WTC11 (cell line): ENCODE data around the gene TNPO1. TPM values are rescaled to one million over a fixed set of nuclear protein-coding genes. Genes with fewer than 3 reads are reported as not detected.
A peak's percentile ranks its signal among the peaks of the same experiment; 100 is the strongest.

Experiments used
- ATAC-seq: fragments of 200-7000 bp; cut with Tn5 transposase; 2 replicates; pipeline ENCODE4 v1.10.0; 2021; ENCODE audit warnings: mild to moderate bottlenecking, moderate library complexity
- CTCF ChIA-PET: fragments of 300-600 bp; sonication (Branson Sonifier 250); formaldehyde crosslinking; loops from one replicate; lab custom pipeline; 2021; ENCODE audit warnings: antibody characterized with exemption; lab: Charles Lee
- POLR2A ChIA-PET: fragments of 350-600 bp; sonication (Branson Sonifier 250); formaldehyde crosslinking; loops from one replicate; lab custom pipeline; 2021; ENCODE audit warnings: antibody characterized with exemption; lab: Charles Lee
- DNase-seq: peaks from one replicate; pipeline ENCODE4 v3.0.0; 2021; ENCODE audit warnings: low spot score
- H3K27ac Mint-ChIP-seq: 2 replicates; pipeline ENCODE4 v1.8.0; 2021; ENCODE audit warnings: mixed read lengths
- H3K27me3 Mint-ChIP-seq: 2 replicates; pipeline ENCODE4 v1.8.0; 2021; ENCODE audit warnings: low read depth, mild to moderate bottlenecking, moderate library complexity, mixed read lengths
- H3K36me3 Mint-ChIP-seq: 2 replicates; pipeline ENCODE4 v1.8.0; 2021; ENCODE audit warnings: mixed read lengths
- H3K4me1 Mint-ChIP-seq: 2 replicates; pipeline ENCODE4 v1.8.0; 2022; ENCODE audit warnings: mixed read lengths
- H3K4me3 Mint-ChIP-seq: 2 replicates; pipeline ENCODE4 v1.8.0; 2021; ENCODE audit warnings: mild to moderate bottlenecking, moderate library complexity, mixed read lengths
- H3K9me3 Mint-ChIP-seq: 2 replicates; pipeline ENCODE4 v1.8.0; 2021; ENCODE audit warnings: mixed read lengths
- CBFB ChIP-seq: sonication (generic); formaldehyde crosslinking; IDR thresholded peaks from 2 replicates; pipeline ENCODE4 v1.8.1; 2022; ENCODE audit warnings: mild to moderate bottlenecking, low read depth, missing genetic modification reagents
- ETV6 ChIP-seq: sonication (generic); formaldehyde crosslinking; IDR thresholded peaks from 2 replicates; pipeline ENCODE4 v1.8.1; 2022; ENCODE audit warnings: mild to moderate bottlenecking, missing genetic modification reagents
- FOXK1 ChIP-seq: sonication (generic); formaldehyde crosslinking; IDR thresholded peaks from 2 replicates; pipeline ENCODE4 v1.8.0; 2022; ENCODE audit warnings: mild to moderate bottlenecking, moderate library complexity, missing genetic modification reagents
- FOXP1 ChIP-seq: sonication (generic); formaldehyde crosslinking; IDR thresholded peaks from 2 replicates; pipeline ENCODE4 v1.8.0; 2022; ENCODE audit warnings: missing genetic modification reagents, mild to moderate bottlenecking, moderate library complexity, borderline replicate concordance
- HMGA2 ChIP-seq: fragments of 250-450 bp; sonication (Bioruptor Pico); IDR thresholded peaks from 2 replicates; pipeline ENCODE4 v1.4.0; 2021; ENCODE audit warnings: mild to moderate bottlenecking, moderate library complexity
- KAT7 ChIP-seq: sonication (generic); formaldehyde crosslinking; IDR thresholded peaks from 2 replicates; pipeline ENCODE4 v1.8.1; 2023; ENCODE audit warnings: missing genetic modification reagents, mild to moderate bottlenecking, borderline replicate concordance
- MXD4 ChIP-seq: fragments of 250-450 bp; sonication (Bioruptor Pico); IDR thresholded peaks from 2 replicates; pipeline ENCODE4 v1.8.0; 2021; ENCODE audit warnings: mild to moderate bottlenecking, moderate library complexity, borderline replicate concordance
- NFE2L1 ChIP-seq: sonication (generic); formaldehyde crosslinking; IDR thresholded peaks from 2 replicates; pipeline ENCODE4 v1.8.1; 2023; ENCODE audit warnings: missing genetic modification reagents
- PRRX2 ChIP-seq: fragments of 250-450 bp; sonication (Bioruptor Pico); IDR thresholded peaks from 2 replicates; pipeline ENCODE4 v1.8.0; 2021; ENCODE audit warnings: mild to moderate bottlenecking
- SMAD4 ChIP-seq: sonication (generic); formaldehyde crosslinking; IDR thresholded peaks from 2 replicates; pipeline ENCODE4 v1.8.0; 2022; ENCODE audit warnings: mild to moderate bottlenecking, missing genetic modification reagents
- SP1 ChIP-seq: sonication (generic); formaldehyde crosslinking; conservative IDR thresholded peaks from 2 replicates; pipeline ENCODE4 v1.8.1; 2022; ENCODE audit warnings: missing genetic modification reagents
- TCF7 ChIP-seq: sonication (generic); formaldehyde crosslinking; IDR thresholded peaks from 2 replicates; pipeline ENCODE4 v1.8.0; 2022; ENCODE audit warnings: mild to moderate bottlenecking, low read depth, missing genetic modification reagents, moderate library complexity
- total RNA-seq: library from RNA; stranded (reverse); gene quantifications from 3 replicates; pipeline ENCODE4 v1.2.3, GENCODE V29; 2021
- TF ChIP-seq, protein P1 (sequence below): sonication (generic); formaldehyde crosslinking; IDR thresholded peaks from 2 replicates; pipeline ENCODE4 v1.8.0; 2022; ENCODE audit warnings: mild to moderate bottlenecking, missing genetic modification reagents
- TF ChIP-seq, protein P2 (sequence below): sonication (generic); formaldehyde crosslinking; IDR thresholded peaks from 2 replicates; pipeline ENCODE4 v1.8.1; 2023; ENCODE audit warnings: mild to moderate bottlenecking, missing genetic modification reagents
- TF ChIP-seq, protein P3 (sequence below): sonication (generic); formaldehyde crosslinking; IDR thresholded peaks from 2 replicates; pipeline ENCODE4 v1.8.1; 2023; ENCODE audit warnings: mild to moderate bottlenecking, missing genetic modification reagents, moderate library complexity
- TF ChIP-seq, protein P4 (sequence below): sonication (generic); formaldehyde crosslinking; IDR thresholded peaks from 2 replicates; pipeline ENCODE4 v1.8.1; 2022; ENCODE audit warnings: mild to moderate bottlenecking, missing genetic modification reagents, moderate library complexity, borderline replicate concordance
- TF ChIP-seq, protein P5 (sequence below): sonication (generic); formaldehyde crosslinking; IDR thresholded peaks from 2 replicates; pipeline ENCODE4 v1.8.1; 2023; ENCODE audit warnings: mild to moderate bottlenecking, moderate library complexity, missing genetic modification reagents
- TF ChIP-seq, protein P6 (sequence below): fragments of 200-600 bp; IDR thresholded peaks from 2 replicates; pipeline ENCODE4 v1.8.0; 2022; ENCODE audit warnings: antibody characterized with exemption
- TF ChIP-seq, protein P7 (sequence below): sonication (generic); formaldehyde crosslinking; IDR thresholded peaks from 2 replicates; pipeline ENCODE4 v1.8.1; 2023; ENCODE audit warnings: mild to moderate bottlenecking, missing genetic modification reagents
- TF ChIP-seq, protein P8 (sequence below): sonication (generic); formaldehyde crosslinking; IDR thresholded peaks from 2 replicates; pipeline ENCODE4 v1.8.0; 2023; ENCODE audit warnings: missing genetic modification reagents, mild to moderate bottlenecking, borderline replicate concordance
- TF ChIP-seq, protein P9 (sequence below): sonication (generic); formaldehyde crosslinking; IDR thresholded peaks from 2 replicates; pipeline ENCODE4 v1.8.0; 2022; ENCODE audit warnings: mild to moderate bottlenecking, missing genetic modification reagents

TNPO1 gene
- total RNA-seq, 1 experiment from 2014 or later = 150 TPM

DNA sequence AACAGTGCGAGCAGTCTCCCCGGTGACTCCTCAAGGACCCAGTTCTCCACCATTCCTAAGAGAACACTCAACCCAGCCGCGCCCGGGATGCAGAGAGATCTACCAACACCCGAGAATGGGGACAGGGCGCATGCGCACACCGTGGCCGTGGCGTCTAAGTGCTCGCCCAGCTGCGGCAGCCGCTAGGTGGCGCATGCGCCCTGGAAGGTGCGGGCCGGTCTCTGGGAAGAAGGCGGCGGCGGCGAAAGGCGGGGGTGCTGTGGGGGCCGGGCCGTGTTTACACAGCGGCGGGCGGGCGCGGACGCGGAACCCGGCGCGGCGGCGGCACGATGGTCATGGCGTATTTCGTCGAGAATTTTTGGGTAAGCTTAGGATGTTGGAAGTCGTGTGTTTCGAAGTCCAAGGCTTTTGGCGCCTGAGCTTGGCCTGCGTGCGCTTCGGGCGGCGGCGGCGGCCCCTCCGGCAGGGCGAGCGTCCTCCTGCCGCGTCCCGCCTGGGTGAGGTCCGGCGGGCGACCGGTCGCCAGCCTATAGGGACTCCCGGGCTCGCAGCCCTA is 139.4 kb downstream of the TNPO1 start, which contains the start of gene FCHO2:
FCHO2 (plus strand) TSS at position 274 of the 556 bp plus-strand sequence; CDS start at position 330, 56 bp downstream.
- Mint-ChIP-seq H3K36me3 (no peaks in the 10 kb centered on the region), H3K9me3 (no peaks in the 10 kb centered on the region), H3K27ac (peak within 1 kb of the TSS; percentile 89), H3K4me3 (peak within 1 kb of the TSS; percentile 86), H3K4me1 (peaks cover 31% of the 10 kb centered on the region), H3K27me3 (no peaks in the 10 kb centered on the region; the same call in 1 of the 2 replicates)
- CTCF ChIA-PET = interaction anchor here (0.6 to 2.9 kb wide), 15 partner anchors 11 to 422 kb away, joined by 3 to 17 read pairs (median 4); partner anchors contain the start of gene TMEM171
- DNase-seq (peak; percentile 99), ATAC-seq (peak; percentile 86)
- POLR2A ChIA-PET = no interaction called here
- TF ChIP-seq FOXK1 (CRISPR knock-in tag) (peak; percentile 97), ETV6 (CRISPR knock-in tag) (peak; percentile 31; the same call in 1 of the 2 replicates), HMGA2 (no peak), CBFB (CRISPR knock-in tag) (peak; percentile 49; the same call in 1 of the 2 replicates), NFE2L1 (CRISPR knock-in tag) (peak; percentile 25; the same call in 1 of the 2 replicates), KAT7 (CRISPR knock-in tag) (peak; percentile 44; the same call in 1 of the 2 replicates), TCF7 (CRISPR knock-in tag) (no peak), SP1 (CRISPR knock-in tag) (peak; percentile 26; the same call in 1 of the 2 replicates), MXD4 (CRISPR knock-in tag) (no peak), FOXP1 (CRISPR knock-in tag) (peak; percentile 77; the same call in 1 of the 2 replicates), PRRX2 (CRISPR knock-in tag) (no peak), SMAD4 (no peak)
- TF ChIP-seq, protein P1, sequence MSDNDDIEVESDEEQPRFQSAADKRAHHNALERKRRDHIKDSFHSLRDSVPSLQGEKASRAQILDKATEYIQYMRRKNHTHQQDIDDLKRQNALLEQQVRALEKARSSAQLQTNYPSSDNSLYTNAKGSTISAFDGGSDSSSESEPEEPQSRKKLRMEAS (CRISPR knock-in tag) = peak; percentile 50; the same call in 1 of the 2 replicates
- TF ChIP-seq, protein P2, sequence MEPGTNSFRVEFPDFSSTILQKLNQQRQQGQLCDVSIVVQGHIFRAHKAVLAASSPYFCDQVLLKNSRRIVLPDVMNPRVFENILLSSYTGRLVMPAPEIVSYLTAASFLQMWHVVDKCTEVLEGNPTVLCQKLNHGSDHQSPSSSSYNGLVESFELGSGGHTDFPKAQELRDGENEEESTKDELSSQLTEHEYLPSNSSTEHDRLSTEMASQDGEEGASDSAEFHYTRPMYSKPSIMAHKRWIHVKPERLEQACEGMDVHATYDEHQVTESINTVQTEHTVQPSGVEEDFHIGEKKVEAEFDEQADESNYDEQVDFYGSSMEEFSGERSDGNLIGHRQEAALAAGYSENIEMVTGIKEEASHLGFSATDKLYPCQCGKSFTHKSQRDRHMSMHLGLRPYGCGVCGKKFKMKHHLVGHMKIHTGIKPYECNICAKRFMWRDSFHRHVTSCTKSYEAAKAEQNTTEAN = 0 out of 2 replicates have a peak, but pooled peaks have one; percentile 53
- TF ChIP-seq, protein P3, sequence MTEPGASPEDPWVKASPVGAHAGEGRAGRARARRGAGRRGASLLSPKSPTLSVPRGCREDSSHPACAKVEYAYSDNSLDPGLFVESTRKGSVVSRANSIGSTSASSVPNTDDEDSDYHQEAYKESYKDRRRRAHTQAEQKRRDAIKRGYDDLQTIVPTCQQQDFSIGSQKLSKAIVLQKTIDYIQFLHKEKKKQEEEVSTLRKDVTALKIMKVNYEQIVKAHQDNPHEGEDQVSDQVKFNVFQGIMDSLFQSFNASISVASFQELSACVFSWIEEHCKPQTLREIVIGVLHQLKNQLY (CRISPR knock-in tag) = no peak
- TF ChIP-seq, protein P4, sequence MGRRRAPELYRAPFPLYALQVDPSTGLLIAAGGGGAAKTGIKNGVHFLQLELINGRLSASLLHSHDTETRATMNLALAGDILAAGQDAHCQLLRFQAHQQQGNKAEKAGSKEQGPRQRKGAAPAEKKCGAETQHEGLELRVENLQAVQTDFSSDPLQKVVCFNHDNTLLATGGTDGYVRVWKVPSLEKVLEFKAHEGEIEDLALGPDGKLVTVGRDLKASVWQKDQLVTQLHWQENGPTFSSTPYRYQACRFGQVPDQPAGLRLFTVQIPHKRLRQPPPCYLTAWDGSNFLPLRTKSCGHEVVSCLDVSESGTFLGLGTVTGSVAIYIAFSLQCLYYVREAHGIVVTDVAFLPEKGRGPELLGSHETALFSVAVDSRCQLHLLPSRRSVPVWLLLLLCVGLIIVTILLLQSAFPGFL (CRISPR knock-in tag) = no peak
- TF ChIP-seq, protein P5, sequence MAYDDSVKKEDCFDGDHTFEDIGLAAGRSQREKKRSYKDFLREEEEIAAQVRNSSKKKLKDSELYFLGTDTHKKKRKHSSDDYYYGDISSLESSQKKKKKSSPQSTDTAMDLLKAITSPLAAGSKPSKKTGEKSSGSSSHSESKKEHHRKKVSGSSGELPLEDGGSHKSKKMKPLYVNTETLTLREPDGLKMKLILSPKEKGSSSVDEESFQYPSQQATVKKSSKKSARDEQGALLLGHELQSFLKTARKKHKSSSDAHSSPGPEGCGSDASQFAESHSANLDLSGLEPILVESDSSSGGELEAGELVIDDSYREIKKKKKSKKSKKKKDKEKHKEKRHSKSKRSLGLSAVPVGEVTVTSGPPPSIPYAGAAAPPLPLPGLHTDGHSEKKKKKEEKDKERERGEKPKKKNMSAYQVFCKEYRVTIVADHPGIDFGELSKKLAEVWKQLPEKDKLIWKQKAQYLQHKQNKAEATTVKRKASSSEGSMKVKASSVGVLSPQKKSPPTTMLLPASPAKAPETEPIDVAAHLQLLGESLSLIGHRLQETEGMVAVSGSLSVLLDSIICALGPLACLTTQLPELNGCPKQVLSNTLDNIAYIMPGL (CRISPR knock-in tag) = peak; percentile 99
- TF ChIP-seq, protein P6, sequence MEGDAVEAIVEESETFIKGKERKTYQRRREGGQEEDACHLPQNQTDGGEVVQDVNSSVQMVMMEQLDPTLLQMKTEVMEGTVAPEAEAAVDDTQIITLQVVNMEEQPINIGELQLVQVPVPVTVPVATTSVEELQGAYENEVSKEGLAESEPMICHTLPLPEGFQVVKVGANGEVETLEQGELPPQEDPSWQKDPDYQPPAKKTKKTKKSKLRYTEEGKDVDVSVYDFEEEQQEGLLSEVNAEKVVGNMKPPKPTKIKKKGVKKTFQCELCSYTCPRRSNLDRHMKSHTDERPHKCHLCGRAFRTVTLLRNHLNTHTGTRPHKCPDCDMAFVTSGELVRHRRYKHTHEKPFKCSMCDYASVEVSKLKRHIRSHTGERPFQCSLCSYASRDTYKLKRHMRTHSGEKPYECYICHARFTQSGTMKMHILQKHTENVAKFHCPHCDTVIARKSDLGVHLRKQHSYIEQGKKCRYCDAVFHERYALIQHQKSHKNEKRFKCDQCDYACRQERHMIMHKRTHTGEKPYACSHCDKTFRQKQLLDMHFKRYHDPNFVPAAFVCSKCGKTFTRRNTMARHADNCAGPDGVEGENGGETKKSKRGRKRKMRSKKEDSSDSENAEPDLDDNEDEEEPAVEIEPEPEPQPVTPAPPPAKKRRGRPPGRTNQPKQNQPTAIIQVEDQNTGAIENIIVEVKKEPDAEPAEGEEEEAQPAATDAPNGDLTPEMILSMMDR = peak; percentile 88
- TF ChIP-seq, protein P7, sequence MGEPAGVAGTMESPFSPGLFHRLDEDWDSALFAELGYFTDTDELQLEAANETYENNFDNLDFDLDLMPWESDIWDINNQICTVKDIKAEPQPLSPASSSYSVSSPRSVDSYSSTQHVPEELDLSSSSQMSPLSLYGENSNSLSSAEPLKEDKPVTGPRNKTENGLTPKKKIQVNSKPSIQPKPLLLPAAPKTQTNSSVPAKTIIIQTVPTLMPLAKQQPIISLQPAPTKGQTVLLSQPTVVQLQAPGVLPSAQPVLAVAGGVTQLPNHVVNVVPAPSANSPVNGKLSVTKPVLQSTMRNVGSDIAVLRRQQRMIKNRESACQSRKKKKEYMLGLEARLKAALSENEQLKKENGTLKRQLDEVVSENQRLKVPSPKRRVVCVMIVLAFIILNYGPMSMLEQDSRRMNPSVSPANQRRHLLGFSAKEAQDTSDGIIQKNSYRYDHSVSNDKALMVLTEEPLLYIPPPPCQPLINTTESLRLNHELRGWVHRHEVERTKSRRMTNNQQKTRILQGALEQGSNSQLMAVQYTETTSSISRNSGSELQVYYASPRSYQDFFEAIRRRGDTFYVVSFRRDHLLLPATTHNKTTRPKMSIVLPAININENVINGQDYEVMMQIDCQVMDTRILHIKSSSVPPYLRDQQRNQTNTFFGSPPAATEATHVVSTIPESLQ (CRISPR knock-in tag) = no peak
- TF ChIP-seq, protein P8, sequence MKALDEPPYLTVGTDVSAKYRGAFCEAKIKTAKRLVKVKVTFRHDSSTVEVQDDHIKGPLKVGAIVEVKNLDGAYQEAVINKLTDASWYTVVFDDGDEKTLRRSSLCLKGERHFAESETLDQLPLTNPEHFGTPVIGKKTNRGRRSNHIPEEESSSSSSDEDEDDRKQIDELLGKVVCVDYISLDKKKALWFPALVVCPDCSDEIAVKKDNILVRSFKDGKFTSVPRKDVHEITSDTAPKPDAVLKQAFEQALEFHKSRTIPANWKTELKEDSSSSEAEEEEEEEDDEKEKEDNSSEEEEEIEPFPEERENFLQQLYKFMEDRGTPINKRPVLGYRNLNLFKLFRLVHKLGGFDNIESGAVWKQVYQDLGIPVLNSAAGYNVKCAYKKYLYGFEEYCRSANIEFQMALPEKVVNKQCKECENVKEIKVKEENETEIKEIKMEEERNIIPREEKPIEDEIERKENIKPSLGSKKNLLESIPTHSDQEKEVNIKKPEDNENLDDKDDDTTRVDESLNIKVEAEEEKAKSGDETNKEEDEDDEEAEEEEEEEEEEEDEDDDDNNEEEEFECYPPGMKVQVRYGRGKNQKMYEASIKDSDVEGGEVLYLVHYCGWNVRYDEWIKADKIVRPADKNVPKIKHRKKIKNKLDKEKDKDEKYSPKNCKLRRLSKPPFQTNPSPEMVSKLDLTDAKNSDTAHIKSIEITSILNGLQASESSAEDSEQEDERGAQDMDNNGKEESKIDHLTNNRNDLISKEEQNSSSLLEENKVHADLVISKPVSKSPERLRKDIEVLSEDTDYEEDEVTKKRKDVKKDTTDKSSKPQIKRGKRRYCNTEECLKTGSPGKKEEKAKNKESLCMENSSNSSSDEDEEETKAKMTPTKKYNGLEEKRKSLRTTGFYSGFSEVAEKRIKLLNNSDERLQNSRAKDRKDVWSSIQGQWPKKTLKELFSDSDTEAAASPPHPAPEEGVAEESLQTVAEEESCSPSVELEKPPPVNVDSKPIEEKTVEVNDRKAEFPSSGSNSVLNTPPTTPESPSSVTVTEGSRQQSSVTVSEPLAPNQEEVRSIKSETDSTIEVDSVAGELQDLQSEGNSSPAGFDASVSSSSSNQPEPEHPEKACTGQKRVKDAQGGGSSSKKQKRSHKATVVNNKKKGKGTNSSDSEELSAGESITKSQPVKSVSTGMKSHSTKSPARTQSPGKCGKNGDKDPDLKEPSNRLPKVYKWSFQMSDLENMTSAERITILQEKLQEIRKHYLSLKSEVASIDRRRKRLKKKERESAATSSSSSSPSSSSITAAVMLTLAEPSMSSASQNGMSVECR = peak; percentile 53; the same call in 1 of the 2 replicates
- TF ChIP-seq, protein P9, sequence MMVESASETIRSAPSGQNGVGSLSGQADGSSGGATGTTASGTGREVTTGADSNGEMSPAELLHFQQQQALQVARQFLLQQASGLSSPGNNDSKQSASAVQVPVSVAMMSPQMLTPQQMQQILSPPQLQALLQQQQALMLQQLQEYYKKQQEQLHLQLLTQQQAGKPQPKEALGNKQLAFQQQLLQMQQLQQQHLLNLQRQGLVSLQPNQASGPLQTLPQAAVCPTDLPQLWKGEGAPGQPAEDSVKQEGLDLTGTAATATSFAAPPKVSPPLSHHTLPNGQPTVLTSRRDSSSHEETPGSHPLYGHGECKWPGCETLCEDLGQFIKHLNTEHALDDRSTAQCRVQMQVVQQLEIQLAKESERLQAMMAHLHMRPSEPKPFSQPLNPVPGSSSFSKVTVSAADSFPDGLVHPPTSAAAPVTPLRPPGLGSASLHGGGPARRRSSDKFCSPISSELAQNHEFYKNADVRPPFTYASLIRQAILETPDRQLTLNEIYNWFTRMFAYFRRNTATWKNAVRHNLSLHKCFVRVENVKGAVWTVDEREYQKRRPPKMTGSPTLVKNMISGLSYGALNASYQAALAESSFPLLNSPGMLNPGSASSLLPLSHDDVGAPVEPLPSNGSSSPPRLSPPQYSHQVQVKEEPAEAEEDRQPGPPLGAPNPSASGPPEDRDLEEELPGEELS (CRISPR knock-in tag) = no peak
